NCI-H1417 treated with DMSO at 0.1 percent for 48 hours (cell line): ENCODE data around the gene PDK2.

Experiments used
- DNase-seq: peaks from one replicate; lab custom pipeline; 2025; lab: John Stamatoyannopoulos, UW

The PDK2 gene

DNA sequence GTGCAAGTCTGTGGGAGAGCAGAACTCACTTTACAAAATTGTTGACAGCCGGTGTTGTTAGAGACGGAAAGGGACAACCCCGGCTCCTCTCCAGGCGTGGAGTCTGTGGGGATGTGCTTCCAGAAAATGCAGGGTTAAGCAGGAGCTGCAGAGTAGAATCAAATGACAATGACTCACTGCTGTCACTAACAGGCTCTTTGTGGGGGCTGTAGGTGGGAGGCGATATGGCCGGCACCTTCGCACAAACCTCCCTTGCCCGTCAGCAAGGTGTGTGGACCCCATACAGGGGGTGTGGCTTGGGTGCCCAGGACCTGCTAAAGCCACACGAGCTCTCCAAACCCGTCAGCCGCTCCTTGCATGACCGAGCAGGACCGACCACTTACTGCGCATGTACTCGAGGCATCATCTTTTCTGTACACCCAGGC lies 5.8 kb downstream of the PDK2 start:
- DNase-seq = no peak

- no peak for DNase-seq
These were observed 6.4 kb downstream of the PDK2 start for GRCh38 chr17:50101346-50102163.

- DNase-seq = no peak
These were observed 7.2 kb downstream of the PDK2 start for GRCh38 chr17:50102164-50102991.

- no peak for DNase-seq
These were observed 8.1 kb downstream of the PDK2 start for GRCh38 chr17:50103252-50103651.

GRCh38 chr17:50103941-50104340 lies 8.8 kb downstream of the PDK2 start:
- DNase-seq = no peak

- DNase-seq = no peak
These were observed 10.7 kb downstream of the PDK2 start for GRCh38 chr17:50105811-50106210.

GRCh38 chr17:50106393-50107131 lies 11.4 kb downstream of the PDK2 start:
- no peak for DNase-seq

- no peak for DNase-seq
These were observed 12.8 kb downstream of the PDK2 start for GRCh38 chr17:50107790-50108414.

DNA sequence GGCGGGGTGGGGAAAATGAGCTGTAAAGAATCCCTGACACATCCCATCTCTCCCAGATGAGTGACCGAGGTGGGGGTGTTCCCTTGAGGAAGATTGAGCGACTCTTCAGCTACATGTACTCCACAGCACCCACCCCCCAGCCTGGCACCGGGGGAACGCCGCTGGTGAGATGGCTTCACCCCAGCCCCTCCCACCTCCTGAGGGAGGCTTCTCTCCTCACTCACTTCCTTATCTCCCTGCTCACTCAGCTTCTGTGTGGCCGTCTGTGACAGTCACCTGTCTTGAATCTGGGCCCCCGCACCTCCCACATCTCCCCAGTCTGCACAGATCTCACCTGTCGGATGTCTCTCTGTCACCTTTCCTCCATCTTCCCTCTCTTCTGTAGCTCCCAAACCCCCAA lies 13.4 kb downstream of the PDK2 start:
- no peak for DNase-seq

DNA sequence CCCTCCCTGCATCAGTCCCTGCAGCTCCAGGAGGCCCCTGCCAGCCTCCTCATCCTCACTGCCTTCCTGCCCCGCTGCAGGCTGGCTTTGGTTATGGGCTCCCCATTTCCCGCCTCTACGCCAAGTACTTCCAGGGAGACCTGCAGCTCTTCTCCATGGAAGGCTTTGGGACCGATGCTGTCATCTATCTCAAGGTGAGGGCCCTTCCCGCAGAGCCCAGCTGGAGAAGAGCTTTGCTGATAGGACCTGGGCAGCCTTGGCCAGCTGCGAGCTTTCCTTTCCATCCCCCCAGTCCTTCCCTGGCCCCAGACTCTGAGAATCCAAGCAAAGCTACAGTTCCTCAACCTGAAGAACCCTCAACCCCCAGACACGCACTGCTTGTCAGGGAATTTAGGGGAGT lies 14.1 kb downstream of the PDK2 start:
- no peak for DNase-seq

GRCh38 chr17:50109785-50110184 lies 14.6 kb downstream of the PDK2 start:
- DNase-seq = no peak

GRCh38 chr17:50110591-50111349 lies 15.6 kb downstream of the PDK2 start:
- DNase-seq = no peak

DNA sequence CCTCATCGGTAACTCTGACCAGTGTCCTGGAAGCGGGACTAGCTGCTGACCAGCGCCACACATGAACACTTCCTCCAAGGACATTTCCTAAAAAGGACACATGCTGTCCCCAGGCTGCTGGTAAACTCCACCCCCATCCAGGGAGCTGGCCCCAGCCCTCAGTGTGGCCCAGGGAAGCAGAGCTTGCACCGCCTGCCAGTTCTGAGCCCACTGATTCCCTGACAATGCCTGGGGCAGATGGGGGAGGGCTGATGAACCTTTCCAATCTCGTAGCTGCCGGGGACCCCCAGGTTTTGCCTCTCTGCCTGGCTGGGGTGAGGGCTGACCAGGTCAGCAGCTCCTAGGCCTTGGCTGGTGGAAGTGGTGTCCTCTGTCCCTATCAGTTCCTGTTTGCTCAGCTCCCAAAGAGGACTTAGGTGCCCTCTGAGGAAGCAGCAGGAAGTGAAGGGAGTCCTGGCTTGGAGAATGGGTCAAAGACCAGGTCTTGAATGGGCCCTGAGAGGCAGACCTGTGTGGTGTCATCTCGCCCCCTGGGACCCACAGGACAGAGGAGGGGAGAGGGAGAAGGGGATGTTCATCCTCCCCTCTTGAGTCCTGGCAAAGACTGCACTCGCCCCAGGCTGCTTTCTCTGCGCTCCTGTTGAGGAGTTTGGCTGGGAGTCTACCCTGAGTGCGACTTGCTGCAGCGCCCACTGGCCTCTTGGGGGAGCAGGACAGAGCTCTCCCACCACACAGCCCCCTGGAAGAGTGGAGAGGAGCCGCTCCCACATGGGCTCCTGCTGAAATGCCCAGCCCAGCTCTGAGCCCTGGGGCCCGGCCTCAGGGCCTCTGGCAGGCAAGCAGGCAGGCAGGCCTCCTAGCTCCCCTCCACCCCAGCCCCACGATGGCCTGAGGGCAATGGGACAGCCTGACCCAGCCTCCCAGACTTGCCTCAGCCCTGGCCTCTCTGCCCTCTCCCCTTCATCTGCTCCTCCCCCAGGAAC lies 16.8 kb downstream of the PDK2 start:
- DNase-seq = no peak

- no peak for DNase-seq
These were observed 17.5 kb downstream of the PDK2 start for GRCh38 chr17:50112694-50113093.

DNA sequence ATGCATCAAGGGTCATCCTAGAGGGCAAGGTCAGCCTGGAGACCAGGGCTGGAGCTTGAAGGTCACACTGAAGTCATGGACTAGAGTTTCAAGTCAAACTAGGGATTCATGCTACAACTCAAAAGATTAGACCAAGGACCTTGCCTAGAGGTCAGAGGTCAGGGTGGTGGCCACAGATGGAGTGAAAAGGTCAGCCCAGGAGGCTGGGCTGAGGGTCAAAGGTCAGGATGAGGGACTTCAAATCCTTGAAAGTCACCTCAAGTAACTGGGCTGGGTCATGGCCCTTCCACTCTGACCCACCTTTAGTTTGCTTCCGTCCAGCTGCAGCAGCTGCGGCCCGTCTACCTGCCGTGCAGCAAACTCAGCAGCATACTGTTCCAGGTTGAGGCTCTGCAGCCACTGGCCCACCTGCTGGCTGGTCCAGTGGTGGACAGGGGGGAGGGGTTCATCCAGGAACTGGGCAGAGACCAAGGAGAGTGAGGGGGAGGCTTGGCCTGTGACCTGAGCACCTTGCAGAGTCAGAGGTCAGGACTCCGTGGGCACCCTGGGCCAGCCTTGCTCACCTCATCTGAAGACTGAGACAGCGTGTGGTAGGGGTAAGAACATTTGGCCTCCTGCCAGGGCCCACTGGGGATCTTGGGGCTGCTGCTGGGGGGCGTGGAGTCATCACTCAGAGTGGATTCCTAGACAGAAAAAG lies 18.6 kb downstream of the PDK2 start:
- no peak for DNase-seq

- no peak for DNase-seq
These were observed 19.2 kb downstream of the PDK2 start for GRCh38 chr17:50114401-50114800.

DNA sequence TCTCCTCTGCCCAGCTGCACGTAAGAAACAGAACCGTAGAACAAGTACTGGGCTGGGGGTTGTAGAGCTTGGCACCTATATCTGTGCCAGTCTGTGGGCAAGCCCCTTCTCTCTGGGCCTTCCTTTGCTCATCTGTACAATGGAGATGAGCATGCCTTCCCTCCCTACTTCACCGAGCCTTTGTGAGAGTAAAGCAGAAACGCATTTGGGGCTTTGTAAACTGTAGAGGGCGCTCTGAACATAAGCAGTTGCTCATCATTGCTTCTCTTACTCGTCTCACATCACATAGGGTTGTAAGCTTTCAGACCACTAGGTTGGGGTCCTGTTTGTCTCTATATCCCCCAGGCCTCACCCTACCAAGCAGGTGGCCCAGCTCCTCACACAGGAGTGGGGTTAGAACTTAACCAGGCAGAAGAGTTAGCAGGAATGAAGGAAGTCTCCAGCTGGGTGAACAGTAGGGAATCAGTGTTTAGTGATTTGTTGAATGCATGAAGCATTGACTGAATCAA lies 19.8 kb downstream of the PDK2 start:
- no peak for DNase-seq

- DNase-seq = no peak
These were observed 20.6 kb downstream of the PDK2 start for GRCh38 chr17:50115756-50116155.
